ENCODE results near the gene NECAB2.
A peak's percentile ranks its signal among the peaks of the same experiment; 100 is the strongest.

NECAB2 gene

DNA sequence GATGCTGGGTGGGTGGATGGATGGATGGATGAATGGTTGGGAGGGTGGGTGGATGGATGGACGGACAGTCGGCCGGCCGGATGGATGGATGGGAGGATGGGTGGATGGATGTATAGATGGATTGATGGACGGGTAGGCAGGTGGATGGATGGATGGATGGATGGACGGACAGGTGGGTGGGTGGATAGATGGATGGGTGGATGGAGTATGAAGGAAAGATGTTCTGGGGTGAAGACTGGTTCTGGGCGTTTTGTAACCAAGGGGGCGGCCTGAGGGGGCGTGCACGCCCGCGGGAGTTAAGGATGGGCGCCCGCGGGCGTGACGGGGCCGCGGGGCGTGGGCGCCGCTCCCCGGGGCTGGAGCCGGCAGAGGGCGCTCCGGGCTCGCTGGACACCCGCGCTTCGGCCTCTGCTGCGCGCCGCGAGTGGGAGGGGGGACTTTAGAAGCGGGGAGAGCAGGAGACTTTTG is at the start of gene NECAB2:
TSS of gene NECAB2 (plus strand) at position 407 of the 468 bp plus-strand sequence. CDS start 405 bp downstream, outside the sequence.
- DNase-seq = peak; percentile 9

DNA sequence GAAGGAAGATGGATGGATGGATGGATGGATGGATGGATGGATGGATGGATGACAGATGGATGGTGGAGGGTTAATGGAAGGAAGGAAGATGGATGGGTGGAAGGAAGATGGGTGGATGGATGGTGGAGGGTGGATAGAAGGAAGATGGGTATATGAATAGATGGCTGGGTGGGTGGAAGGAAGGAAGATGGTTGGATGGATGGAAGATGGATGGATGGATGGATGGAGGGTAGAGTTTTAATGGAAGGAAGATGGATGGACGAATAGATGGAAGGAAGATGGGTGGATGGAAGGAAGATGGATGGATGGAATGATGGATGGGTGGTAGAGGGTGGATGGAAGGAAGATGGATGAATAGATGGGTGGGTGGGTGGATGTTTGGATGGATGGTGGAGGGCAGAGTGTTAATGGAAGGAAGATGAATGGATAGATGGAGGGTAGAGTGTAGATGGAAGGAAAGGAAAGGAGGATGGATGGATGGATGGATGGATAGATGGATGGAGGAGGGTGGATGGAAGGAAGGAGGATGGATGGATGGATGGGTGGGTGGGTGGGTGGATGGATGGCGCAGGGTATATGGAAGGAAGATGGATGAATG is 47.1 kb upstream of the NECAB2 start:
- no peak for DNase-seq

GRCh38 chr16:83923581-83924365 is 44.3 kb upstream of the NECAB2 start:
- no peak for DNase-seq

DNA sequence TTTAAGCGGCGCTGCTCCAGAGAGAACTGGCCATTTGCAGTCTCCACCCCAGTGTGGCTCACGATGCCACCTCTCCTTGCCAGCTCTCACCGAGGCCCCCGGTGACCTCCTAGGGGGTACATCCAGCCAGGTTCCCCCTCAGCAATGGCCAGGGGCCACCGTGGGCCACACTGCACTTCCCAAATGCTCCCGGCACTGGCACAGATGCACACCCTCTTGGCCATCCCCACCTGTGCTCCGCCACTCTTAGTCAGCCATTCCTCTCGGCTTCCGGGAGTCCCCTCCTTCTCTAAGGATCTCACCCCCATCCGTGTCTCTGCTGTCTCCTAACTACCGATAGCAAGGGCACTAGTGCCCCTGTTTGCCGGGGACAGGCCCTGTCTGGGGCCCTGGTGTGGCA is 43.4 kb upstream of the NECAB2 start:
- DNase-seq = no peak

DNA sequence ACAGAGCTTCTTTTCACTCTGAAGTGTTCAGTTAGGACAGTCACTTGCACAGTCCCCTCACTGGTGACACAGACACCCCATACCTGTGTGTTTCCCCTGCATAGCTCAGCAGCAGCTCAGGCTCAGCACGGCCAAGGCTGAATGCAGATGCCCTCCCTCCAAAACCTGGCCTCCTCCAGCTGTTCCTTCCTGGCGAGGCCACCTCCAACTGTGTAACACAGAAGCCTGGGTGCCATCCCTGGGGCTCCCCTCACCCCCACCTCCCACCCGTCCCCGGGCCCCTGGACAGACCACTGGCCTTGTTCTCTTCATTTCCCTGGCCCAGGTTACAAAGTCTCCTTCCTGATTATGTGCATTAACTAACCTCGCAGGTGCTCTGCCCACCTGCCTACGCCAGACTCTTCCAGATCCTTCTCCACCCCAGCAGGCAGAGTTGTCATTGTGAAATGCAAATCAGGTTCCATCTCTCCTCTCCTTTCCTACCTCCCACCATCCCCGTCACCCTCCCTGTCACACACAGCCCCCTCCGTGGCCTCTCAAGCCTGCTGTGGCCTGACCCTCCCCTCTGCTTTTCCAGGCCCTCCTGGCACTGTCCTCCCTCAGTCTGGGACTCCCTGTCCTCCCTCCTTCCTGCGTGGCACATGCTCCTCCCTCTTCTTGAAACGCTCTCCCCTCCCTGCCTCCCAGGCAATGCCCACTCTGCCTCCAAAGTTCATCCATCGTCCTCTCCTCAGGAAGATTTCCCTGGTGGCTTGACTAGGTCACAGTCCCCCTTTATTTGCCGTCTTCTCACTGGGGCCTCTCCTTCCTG is 42.7 kb upstream of the NECAB2 start:
- no peak for DNase-seq

GRCh38 chr16:83925957-83926725 is 41.9 kb upstream of the NECAB2 start:
- DNase-seq = no peak

GRCh38 chr16:83926726-83927397 is 41.2 kb upstream of the NECAB2 start:
- DNase-seq = peak; percentile 41

- DNase-seq = no peak
Observed at GRCh38 chr16:83928341-83929055, 39.5 kb upstream of the NECAB2 start.

GRCh38 chr16:83929811-83930555 is 38.1 kb upstream of the NECAB2 start:
- no peak for DNase-seq

GRCh38 chr16:83930730-83931500 is 37.1 kb upstream of the NECAB2 start:
- DNase-seq = no peak

DNA sequence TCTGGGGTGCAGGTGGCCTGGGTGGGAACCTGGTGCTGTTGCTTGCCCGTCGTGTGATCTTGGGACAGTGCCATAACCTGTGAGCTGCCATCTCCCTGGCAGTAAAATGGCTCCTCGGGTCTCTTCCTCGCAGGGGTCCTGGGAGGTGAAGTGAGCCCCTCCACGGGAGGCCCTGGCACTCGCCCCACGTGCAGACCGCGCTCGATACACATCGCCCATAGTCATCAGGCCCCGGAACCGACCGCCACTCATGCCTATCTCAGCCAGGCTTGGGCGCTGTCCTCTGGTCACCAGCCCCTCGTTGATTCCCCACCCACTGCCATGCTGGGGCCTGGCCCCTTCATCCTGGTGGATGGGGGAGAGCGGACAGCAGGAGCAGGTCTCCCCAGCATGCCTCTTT is 36.5 kb upstream of the NECAB2 start:
- no peak for DNase-seq

GRCh38 chr16:83932304-83932703 is 35.7 kb upstream of the NECAB2 start:
- no peak for DNase-seq

DNA sequence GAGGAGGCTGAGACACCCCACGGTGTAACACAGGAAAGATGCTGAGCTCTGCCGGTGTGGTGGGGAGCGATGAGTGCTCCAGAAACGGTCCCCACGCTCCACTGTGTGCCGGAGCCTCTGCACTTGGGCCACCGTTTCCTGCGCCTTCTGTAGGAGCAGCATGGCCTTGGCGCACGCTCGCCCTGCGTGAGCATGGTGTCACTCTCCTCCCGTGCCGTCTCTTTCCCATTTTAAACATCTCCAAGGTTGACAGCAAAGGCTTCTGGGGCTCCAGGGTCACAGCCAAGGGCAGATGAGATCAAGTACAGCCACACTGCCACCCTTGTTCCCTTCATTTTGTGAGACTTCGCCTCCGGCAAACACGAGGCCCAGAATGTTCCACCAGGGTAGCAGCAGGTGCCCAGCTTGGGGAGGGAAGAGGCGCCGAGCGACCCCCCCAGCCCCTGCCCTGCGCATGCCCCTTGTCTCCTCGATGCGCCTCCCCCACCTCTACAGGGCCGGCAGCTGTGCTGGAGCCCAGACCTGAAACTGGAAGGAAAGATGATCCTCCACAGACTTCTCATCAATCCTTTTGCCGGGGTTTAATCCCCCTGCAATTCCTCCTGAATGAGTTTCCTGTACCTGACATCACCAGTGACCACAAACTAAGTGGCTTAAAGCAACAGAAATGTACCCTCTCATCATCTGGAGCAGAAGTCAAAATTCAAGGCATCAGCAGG is 34.9 kb upstream of the NECAB2 start:
- DNase-seq = no peak

DNA sequence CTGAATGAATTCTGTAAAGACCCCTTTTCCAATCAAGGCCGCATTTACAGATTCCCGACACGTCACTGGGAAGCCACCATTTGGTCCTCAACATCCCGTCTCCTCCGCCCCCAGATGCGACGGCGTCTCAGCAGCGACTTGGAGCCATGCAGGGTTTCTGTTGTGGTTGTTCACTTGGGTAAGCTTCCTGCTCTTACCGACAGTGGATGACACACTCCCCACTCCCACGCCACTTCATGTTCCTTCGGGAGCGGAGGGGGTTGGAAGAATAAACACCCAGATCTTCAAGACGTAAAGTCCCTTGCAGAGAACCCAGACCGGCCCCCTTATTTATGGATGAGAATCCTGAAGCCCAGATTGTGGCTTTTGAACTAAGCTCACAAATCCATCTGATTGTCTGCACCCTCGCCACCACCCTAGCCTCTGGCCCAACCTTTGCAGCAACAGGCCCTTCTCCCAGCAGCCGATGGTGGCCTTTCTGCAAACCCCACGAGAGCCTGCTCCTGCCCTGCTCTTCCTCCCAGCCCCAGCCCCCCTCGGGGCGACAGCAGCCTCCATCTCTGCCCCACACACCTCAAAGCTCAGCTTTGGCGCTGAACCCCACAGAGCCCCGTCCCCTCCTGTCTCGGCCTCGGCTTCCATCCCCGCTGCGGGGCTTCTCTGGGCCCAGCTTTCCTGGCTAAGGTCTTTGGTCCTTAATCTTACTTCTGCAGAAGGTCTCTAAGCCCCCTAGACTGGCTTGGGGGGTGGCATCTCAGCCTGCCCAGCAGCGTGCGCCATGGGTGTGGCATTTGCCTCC is 34.0 kb upstream of the NECAB2 start:
- no peak for DNase-seq

DNA sequence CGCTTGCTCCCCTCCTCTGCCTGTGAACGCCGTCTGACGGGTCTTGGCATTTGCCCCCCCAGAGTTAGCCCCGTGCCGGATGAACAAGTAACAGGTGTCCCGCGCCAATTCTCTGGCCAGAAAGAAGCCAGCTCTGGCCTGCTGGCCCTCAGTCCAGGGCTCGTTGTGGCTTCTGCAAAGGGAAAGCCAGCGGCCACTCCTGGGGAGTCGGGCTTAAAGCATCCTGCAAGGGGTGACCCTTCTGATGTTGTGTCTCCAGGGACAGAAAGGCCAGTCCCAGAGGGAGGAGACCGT is 33.4 kb upstream of the NECAB2 start:
- no peak for DNase-seq

GRCh38 chr16:83935005-83935857 is 32.8 kb upstream of the NECAB2 start:
- DNase-seq = no peak

DNA sequence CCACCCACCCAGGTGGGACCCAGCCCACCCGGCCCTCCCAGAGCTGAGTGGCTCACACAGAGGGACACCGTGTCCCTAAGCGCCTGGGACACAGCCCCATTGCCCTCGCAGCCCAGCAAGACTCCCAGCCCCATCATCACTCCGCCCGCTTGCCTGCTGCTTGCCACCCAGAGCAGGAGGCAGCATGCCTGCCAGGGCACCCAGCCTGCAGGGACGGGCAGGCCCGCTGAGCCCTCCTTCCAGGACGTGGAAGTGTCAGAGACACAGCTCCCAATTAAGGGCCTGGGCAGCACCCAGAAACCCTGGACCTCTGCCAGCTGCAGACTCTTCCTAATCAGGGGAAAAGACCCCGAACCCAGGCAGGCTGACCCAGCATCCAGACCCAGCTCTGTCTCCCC is 32.2 kb upstream of the NECAB2 start:
- DNase-seq = no peak

All from NCI-H510A treated with DMSO at 0.1 percent for 48 hours (cell line).